ENCODE measurements around the gene NTM.

DNA sequence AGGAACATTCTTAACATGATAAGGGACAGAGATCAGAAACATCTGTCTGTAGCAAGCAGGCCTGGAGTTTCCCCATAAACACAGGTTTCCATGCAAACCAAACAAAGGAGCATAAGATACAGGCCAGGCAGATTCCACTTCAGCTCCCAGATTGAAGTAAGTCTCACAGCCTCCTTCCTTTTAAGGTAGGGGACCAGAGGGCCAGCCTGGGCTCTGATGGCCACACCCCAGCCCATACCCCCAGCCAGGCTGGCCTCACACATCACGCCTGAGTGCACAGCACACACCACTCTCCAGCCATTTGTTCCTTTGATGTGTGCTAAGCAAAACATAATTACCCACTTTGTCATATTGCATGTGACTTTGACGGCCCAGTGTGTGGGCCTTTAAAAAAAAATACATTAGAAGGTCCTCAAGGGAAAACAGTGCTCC is 518.7 kb downstream of the NTM start:
- no peak for TF ChIP-seq POLR2AphosphoS5 (IDR thresholded peaks at IDR 0.05; ENCODE audit: borderline replicate concordance, low read depth, low read length)
- no peak for TF ChIP-seq EZH2 (IDR thresholded peaks at IDR 0.05)
